Suppressor macrophage treated with lipopolysaccharide for 4 hours (primary cell): ENCODE measurements around the gene RALB.
"Not testable (repeated sequence)": the region's sequence is repeated elsewhere in the genome, so short reads cannot be mapped to it uniquely, and the experiment has no call there.

Source experiments
- DNase-seq: peaks from one replicate; pipeline ENCODE4 v3.0.0-alpha.2; 2020

RALB gene

GRCh38 chr2:120299561-120299960, 46.9 kb downstream of the RALB start:
- DNase-seq: no peak

GRCh38 chr2:120300385-120300784, 47.7 kb downstream of the RALB start:
- DNase-seq: no peak

- no peak for DNase-seq
Observed at GRCh38 chr2:120301284-120301683, 48.6 kb downstream of the RALB start.

GRCh38 chr2:120302301-120302700, 49.6 kb downstream of the RALB start:
- no peak for DNase-seq

GRCh38 chr2:120303177-120303576, 50.5 kb downstream of the RALB start:
- DNase-seq: no peak

GRCh38 chr2:120305296-120305695, 52.6 kb downstream of the RALB start:
- DNase-seq: no peak

- DNase-seq: peak; percentile 14
Observed at GRCh38 chr2:120305937-120306490, 53.4 kb downstream of the RALB start.

GRCh38 chr2:120307482-120307881, 54.8 kb downstream of the RALB start:
- no peak for DNase-seq

- no peak for DNase-seq
Observed at GRCh38 chr2:120308038-120308910, 55.6 kb downstream of the RALB start.

- no peak for DNase-seq
Observed at GRCh38 chr2:120310136-120310535, 57.5 kb downstream of the RALB start.

GRCh38 chr2:120310841-120311240, 58.2 kb downstream of the RALB start:
- not testable (repeated sequence) for DNase-seq

GRCh38 chr2:120312076-120312475, 59.4 kb downstream of the RALB start:
- DNase-seq: no peak

- DNase-seq: peak; percentile 78
Observed at GRCh38 chr2:120312860-120313694, 60.4 kb downstream of the RALB start.

- no peak for DNase-seq
Observed at GRCh38 chr2:120313695-120314615, 61.3 kb downstream of the RALB start.

GRCh38 chr2:120314690-120315366, 62.2 kb downstream of the RALB start:
- no peak for DNase-seq

GRCh38 chr2:120315367-120316033, 62.8 kb downstream of the RALB start:
- DNase-seq: no peak

- no peak for DNase-seq
Observed at GRCh38 chr2:120316071-120316470, 63.4 kb downstream of the RALB start.

GRCh38 chr2:120316528-120317179, 64.0 kb downstream of the RALB start:
- DNase-seq: no peak

- no peak for DNase-seq
Observed at GRCh38 chr2:120317180-120317533, 64.5 kb downstream of the RALB start.

- DNase-seq: no peak
Observed at GRCh38 chr2:120317916-120318315, 65.3 kb downstream of the RALB start.

GRCh38 chr2:120318626-120319025, 66.0 kb downstream of the RALB start:
- no peak for DNase-seq
